HEK293T (cell line): ENCODE measurements around the gene GABRR3.

ENCODE experiments used
- BHLHE40 ChIP-seq: fragments of 450-650 bp; IDR thresholded peaks from 2 replicates; pipeline ENCODE4 v1.6.1; 2016; ENCODE audit warnings: mild to moderate bottlenecking, moderate library complexity, borderline replicate concordance
- CTBP1 ChIP-seq: fragments of 450-650 bp; IDR thresholded peaks from 2 replicates; pipeline ENCODE4 v1.6.1; 2016; ENCODE audit warnings: borderline replicate concordance
- ELF4 ChIP-seq: fragments of 450-650 bp; IDR thresholded peaks from 2 replicates; pipeline ENCODE4 v1.6.1; 2017; ENCODE audit warnings: antibody characterized with exemption
- FOXA1 ChIP-seq: fragments of 450-650 bp; IDR thresholded peaks from 2 replicates; pipeline ENCODE4 v1.6.1; 2016; ENCODE audit warnings: mild to moderate bottlenecking
- FOXM1 ChIP-seq: fragments of 450-650 bp; IDR thresholded peaks from 2 replicates; pipeline ENCODE4 v1.6.1; 2017; ENCODE audit warnings: mild to moderate bottlenecking, borderline replicate concordance
- LEF1 ChIP-seq: fragments of 450-650 bp; IDR thresholded peaks from 2 replicates; pipeline ENCODE4 v1.6.1; 2017; ENCODE audit warnings: mild to moderate bottlenecking, borderline replicate concordance
- SP1 ChIP-seq: fragments of 450-650 bp; IDR thresholded peaks from 2 replicates; pipeline ENCODE4 v1.6.1; 2017
- SUZ12 ChIP-seq: fragments of 450-650 bp; IDR thresholded peaks from 2 replicates; pipeline ENCODE4 v1.6.1; 2016; ENCODE audit warnings: mild to moderate bottlenecking
- TARDBP ChIP-seq: fragments of 450-650 bp; IDR thresholded peaks from 2 replicates; pipeline ENCODE4 v1.6.1; 2016
- ZNF384 ChIP-seq: fragments of 450-650 bp; IDR thresholded peaks from 2 replicates; pipeline ENCODE4 v1.6.1; 2016

GRCh38 chr3:97970956-97971620, 64.0 kb downstream of the GABRR3 start:
- TF ChIP-seq SP1, result no peak
- TF ChIP-seq ZNF384, result no peak
- no peak for TF ChIP-seq FOXM1
- TF ChIP-seq BHLHE40, result no peak
- no peak for TF ChIP-seq SUZ12
- TF ChIP-seq CTBP1, result no peak
- no peak for TF ChIP-seq TARDBP
- TF ChIP-seq LEF1, result no peak
- no peak for TF ChIP-seq FOXA1
- no peak for TF ChIP-seq ELF4
